GM12874 (cell line): ENCODE results near the gene SOS1.

ENCODE experiments used
- TF ChIP-seq, protein P1 (sequence below): IDR thresholded peaks from 2 replicates; pipeline ENCODE4 v1.5.1; 2011; ENCODE audit warnings: low read depth, mild to moderate bottlenecking, control low read depth, low read length, moderate library complexity; ENCODE audit not compliant: insufficient read depth

The SOS1 gene

DNA sequence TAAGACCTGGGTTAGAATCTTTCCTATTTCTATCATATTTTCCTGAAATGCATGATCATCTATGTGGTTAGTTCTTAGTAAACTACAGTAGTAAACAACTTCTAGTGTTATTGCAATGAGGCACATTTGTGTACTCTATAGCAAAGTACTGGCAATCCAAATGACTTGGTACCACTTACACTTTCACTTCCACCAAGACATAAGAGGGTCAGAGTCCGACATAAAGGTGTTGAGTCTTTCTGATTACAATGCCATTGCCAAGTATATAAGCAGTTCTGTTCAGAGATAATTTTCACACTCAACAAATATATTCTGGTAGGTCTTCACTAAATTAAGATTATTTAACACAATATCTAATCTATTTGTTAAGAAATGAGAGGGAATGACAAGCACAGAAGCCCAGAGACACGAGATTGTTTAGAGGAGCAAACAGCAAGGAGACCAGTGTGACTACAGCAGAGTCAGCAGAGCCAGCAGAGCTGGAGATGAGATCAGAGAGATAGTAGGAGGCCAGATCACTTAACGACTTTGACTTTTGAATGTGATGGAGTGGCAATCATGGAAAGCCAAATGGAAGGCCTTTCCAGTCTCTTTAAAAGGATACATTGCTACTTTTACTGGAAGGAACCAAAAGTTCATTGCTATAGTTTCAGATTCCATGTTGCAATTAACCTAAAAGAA lies 27.5 kb downstream of the SOS1 start:
- TF ChIP-seq, protein P1, sequence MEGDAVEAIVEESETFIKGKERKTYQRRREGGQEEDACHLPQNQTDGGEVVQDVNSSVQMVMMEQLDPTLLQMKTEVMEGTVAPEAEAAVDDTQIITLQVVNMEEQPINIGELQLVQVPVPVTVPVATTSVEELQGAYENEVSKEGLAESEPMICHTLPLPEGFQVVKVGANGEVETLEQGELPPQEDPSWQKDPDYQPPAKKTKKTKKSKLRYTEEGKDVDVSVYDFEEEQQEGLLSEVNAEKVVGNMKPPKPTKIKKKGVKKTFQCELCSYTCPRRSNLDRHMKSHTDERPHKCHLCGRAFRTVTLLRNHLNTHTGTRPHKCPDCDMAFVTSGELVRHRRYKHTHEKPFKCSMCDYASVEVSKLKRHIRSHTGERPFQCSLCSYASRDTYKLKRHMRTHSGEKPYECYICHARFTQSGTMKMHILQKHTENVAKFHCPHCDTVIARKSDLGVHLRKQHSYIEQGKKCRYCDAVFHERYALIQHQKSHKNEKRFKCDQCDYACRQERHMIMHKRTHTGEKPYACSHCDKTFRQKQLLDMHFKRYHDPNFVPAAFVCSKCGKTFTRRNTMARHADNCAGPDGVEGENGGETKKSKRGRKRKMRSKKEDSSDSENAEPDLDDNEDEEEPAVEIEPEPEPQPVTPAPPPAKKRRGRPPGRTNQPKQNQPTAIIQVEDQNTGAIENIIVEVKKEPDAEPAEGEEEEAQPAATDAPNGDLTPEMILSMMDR, result no peak

DNA sequence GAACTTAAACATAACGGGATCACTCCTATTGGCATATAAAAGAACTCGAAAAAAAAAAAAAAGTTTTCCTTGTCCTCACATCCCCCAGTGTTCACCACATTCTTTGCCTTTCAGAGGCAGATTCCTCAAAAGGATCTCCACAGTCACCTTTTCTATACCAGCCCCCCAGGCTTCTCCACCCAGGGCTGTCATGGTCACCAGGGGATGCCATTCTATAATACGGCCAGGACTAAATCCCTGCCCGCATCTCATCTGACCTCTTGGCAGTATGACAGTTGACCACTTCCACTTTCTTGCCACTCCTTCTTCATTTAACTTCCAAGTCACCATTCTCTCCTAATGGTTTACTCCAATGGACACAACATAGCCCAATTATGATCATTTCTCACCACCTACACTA lies 29.3 kb downstream of the SOS1 start:
- TF ChIP-seq, protein P1, result no peak

DNA sequence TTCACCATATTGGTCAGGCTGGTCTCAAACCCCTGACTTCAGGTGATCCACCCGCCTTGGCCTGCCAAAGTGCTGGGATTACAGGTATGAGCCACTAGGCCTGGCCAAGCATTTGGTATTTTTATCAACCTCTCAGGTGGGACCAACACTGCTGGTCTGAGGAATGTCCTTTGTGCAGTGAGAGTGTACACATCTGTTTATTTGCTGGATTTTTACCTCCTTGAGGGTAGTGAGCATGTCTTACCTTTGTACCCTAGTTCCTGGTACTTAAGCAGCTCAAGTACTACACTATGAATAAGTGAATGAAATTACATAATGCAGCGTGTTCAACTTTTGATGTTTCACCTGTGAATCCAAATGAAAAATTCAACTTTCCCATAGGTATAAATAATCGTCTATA lies 29.8 kb downstream of the SOS1 start:
- TF ChIP-seq, protein P1, result no peak

DNA sequence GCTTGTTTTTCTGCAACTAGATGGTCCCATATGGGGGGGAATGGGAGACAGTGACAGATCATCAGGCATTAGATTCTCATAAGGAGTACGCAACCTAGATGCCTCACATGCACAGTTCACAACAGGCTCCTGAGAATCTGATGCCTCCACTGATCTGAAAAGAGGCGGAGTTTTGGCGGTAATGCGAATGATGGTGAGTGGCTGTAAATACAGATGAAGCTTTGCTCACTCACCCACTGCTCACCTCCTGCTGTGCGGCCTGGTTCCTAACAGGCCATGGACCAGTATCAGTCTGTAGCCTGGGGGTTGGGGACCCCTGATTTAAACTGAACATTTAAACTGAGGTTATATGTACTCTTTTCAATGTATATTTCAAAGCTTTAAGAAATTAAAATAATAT lies 40.7 kb downstream of the SOS1 start:
- TF ChIP-seq, protein P1, result no peak

DNA sequence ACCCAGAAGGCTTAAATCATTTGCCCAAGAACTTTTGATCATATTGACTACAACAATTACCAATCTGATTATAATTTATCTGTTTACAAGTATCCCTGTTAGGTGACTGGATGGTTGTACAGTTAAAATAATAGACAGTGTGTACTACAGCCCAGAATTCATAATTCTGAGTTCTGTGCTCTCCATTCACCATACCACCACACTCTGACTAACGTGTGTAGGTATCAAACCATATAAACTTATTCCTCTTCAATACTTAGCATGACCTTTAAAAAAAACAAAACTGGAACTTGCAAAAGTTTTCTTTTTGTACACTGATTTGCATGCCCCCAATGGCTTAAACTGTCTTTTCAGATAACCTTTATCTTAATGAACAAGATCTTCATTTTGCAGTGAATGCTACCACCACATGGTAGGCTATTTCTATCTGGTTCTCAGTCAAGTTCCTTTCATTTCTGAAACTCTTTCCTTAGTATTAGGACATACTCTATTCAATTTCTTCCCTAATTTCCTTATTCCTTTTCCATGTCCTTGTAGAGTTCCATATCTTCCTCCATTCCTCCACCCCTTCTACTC lies 50.9 kb downstream of the SOS1 start:
- TF ChIP-seq, protein P1, result no peak

DNA sequence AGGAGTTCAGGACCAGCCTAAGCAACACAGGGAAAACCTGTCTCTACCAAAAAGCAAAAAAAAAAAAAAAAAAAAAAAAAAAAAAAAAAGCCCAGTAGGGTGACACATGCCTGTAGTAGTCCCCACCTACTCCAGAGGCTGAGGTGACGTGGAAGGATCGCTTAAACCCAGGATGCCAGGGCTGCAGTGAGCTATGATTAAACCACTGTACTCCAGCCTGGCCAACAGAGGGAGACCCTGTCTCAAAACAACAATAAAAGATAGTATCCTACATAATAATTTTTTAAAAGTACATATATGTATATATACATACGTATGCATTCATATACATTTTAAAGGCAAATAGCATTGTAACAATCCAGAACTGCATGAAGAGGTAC lies 51.7 kb downstream of the SOS1 start:
- TF ChIP-seq, protein P1, result no peak

DNA sequence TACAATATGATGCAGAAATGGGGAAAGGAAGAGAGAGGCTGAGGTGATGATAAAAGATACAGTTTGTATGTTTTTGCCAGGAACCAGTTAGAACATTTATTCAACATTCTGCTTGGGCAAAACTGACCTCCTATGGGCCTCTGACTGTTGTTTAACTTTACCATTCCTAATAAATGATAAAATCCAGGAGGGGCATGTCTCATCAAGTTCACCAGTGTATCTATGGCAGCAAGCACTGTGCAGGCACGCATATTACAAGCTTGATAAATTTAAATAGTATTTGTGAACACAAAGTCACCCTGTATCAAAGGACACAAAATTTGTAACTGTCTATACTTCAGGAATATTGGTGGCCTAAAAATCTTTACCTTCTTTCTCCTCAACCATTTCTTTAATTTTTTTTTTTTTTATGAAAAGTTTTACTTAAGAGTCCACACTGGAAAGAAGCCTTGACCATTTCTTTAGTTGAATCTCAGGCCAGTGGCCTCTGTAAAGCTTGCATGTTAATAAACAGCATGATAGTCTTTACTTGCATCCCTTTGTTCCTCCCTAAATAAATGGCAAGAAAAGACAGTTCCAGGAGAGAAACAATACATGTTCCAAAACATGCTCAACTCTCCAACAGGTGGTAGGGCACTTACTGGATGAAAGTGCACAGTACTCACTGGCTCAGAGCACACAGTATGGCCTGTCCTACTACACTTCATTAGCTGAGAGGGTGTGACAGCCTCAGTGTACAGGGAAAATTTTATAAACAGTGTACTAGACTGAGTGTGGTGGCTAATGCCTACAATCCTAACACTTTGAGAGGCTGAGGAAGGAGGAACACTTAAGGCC lies 52.3 kb downstream of the SOS1 start:
- TF ChIP-seq, protein P1, result no peak
